ENCODE data around the gene ENPP1.

DNA sequence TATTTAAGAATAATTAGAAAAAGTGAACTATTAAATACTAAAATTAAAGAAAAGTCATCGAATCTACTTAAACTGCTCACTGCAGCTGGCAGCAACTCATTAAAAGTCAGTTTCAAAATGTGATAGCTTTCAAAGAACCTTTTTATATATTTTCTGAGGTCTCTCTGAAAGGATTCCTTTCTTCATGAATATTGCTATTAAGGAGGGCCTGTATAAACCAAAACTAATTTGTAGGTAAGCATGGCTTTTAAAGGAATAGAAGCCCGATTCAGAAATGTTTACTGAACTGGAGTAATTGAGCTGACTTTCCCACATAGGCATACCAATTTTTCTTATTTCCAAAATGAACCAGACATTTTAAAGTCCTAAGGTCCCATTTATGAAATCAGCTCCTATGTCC, 41.2 kb upstream of the ENPP1 start:
- TF ChIP-seq CTCF (conservative IDR thresholded peaks at IDR 0.05 in 1 of 2, IDR thresholded peaks at IDR 0.05 in 1 of 2; ENCODE audit: low read depth in 1 of 2, low read length in 2 of 2) (no peak), EZH2 (IDR thresholded peaks at IDR 0.05; ENCODE audit: low read length, missing control alignments) (no peak)
